Tibial nerve (tissue), 4 donors: Measurements from ENCODE around the gene PXDC1. TPM values are rescaled to one million over a fixed set of nuclear protein-coding genes. Genes with fewer than 3 reads are reported as not detected.

Source experiments
- DNase-seq, 2 donors: peaks; one replicate each; pipeline ENCODE4 v3.0.0-alpha.2; 2019; ENCODE audit warnings: low spot score in 2 of 2
- H3K27ac ChIP-seq, 4 donors: fragments of 200-600 bp; sonication (generic) in 3 of 4; one replicate each; pipeline ENCODE4 v1.5.1; 2017 to 2019; ENCODE audit warnings: mild to moderate bottlenecking in 1 of 4
- H3K27me3 ChIP-seq, 2 donors: fragments of 200-600 bp; sonication (generic) in 1 of 2; one replicate each; pipeline versions ENCODE4 v1.5.1 to v1.6.0; 2017 to 2019
- H3K36me3 ChIP-seq, 3 donors: fragments of 200-600 bp; sonication (generic); one replicate each; pipeline ENCODE4 v1.5.1; 2018 to 2019
- H3K4me1 ChIP-seq, 4 donors: fragments of 200-600 bp; sonication (generic) in 3 of 4; one replicate each; pipeline ENCODE4 v1.5.1; 2017 to 2019
- H3K4me3 ChIP-seq, 4 donors: fragments of 200-600 bp; sonication (generic) in 3 of 4; one replicate each; pipeline ENCODE4 v1.5.1; 2017 to 2019; ENCODE audit warnings: mild to moderate bottlenecking in 1 of 4, moderate library complexity in 1 of 4
- H3K9me3 ChIP-seq, 4 donors: fragments of 200-600 bp; sonication (generic) in 3 of 4; one replicate each; pipeline ENCODE4 v1.5.1; 2017 to 2019
- CTCF ChIP-seq, 5 experiments: fragments of 200-600 bp in 3 of 5; fragments of 450-650 bp in 2 of 5; sonication (generic) in 3 of 5; IDR thresholded peaks; one replicate each; pipeline ENCODE4 v1.5.1; 2016 to 2019; ENCODE audit warnings: antibody characterized with exemption in 5 of 5, mild to moderate bottlenecking in 3 of 5, moderate library complexity in 2 of 5
- EP300 ChIP-seq, 2 donors: sonication (generic); formaldehyde crosslinking; IDR thresholded peaks; one replicate each; pipeline ENCODE4 v1.6.1; 2017; ENCODE audit warnings: antibody characterized with exemption in 2 of 2, mild to moderate bottlenecking in 1 of 2
- POLR2A ChIP-seq, 2 donors: fragments of 450-650 bp; IDR thresholded peaks; one replicate each; pipeline ENCODE4 v1.6.1; 2017; ENCODE audit warnings: antibody characterized with exemption in 2 of 2, mild to moderate bottlenecking in 2 of 2, moderate library complexity in 2 of 2
- WGBS, 2 donors: methylation state at CpG; one replicate each; pipeline ENCODE4 v1.1.5; 2018; 5-methylcytosine and 5-hydroxymethylcytosine counted together
- total RNA-seq, 4 donors: library from RNA; depleted of rRNA; stranded (reverse); fragments of >200 nt; gene quantifications; one replicate each; pipeline ENCODE4 v1.1.0, GENCODE V29; 2016

Gene PXDC1
- total RNA-seq, 4 donors from 2014 or later = 93.6 to 174 (median 113) TPM

- no peaks in the 10 kb centered on the region for H3K27me3 ChIP-seq
- no peaks in the 10 kb centered on the region for H3K9me3 ChIP-seq
- no peak overlapping the region for H3K4me3 ChIP-seq
- no peaks in the 10 kb centered on the region for H3K36me3 ChIP-seq
- DNase-seq = no peak
- no peaks in the 10 kb centered on the region for H3K4me1 ChIP-seq
- peak overlapping the region in 2 of 4 donors; percentile 18 to 76 for H3K27ac ChIP-seq
- 89 to 90% methylated on average over 12 of the region's 12 CpGs for WGBS, 2 donors
- TF ChIP-seq POLR2A (IDR thresholded peaks at IDR 0.05) = no peak
- TF ChIP-seq CTCF (IDR thresholded peaks at IDR 0.05) = no peak
- no peak for TF ChIP-seq EP300 (IDR thresholded peaks at IDR 0.05)
Observed at GRCh38 chr6:3789896-3790558, 38.5 kb upstream of the PXDC1 start.

GRCh38 chr6:3789018-3789895, 37.7 kb upstream of the PXDC1 start:
- TF ChIP-seq POLR2A (IDR thresholded peaks at IDR 0.05) (no peak), EP300 (IDR thresholded peaks at IDR 0.05) (peak in 1 of 2 donors; percentile 46)
- Histone ChIP-seq H3K4me3 (no peak overlapping the region), H3K27ac (peak overlapping the region in 3 of 4 donors; percentile 18 to 76 (median 55)), H3K4me1 (no peaks in the 10 kb centered on the region), H3K27me3 (no peaks in the 10 kb centered on the region), H3K9me3 (no peaks in the 10 kb centered on the region), H3K36me3 (no peaks in the 10 kb centered on the region)
- WGBS, 2 donors = 86 to 90% methylated on average over 13 of the region's 13 CpGs
- DNase-seq = no peak

GRCh38 chr6:3788408-3789017, 37.0 kb upstream of the PXDC1 start:
- DNase-seq = no peak
- TF ChIP-seq EP300 (IDR thresholded peaks at IDR 0.05) = peak in 1 of 2 donors; percentile 22
- no peak for TF ChIP-seq CTCF (IDR thresholded peaks at IDR 0.05)
- H3K27ac ChIP-seq = peak overlapping the region in 2 of 4 donors; percentile 55 to 76
- no peaks in the 10 kb centered on the region for H3K36me3 ChIP-seq
- no peaks in the 10 kb centered on the region for H3K4me1 ChIP-seq
- H3K9me3 ChIP-seq = no peaks in the 10 kb centered on the region
- H3K4me3 ChIP-seq = no peak overlapping the region
- H3K27me3 ChIP-seq = no peaks in the 10 kb centered on the region
- whole genome bisulfite sequencing, 2 donors = 80 to 81% methylated on average over 8 to 12 of the region's 12 CpGs

- Histone ChIP-seq H3K9me3 (no peaks in the 10 kb centered on the region), H3K4me3 (no peak overlapping the region), H3K4me1 (no peaks in the 10 kb centered on the region), H3K27me3 (no peaks in the 10 kb centered on the region), H3K36me3 (no peaks in the 10 kb centered on the region), H3K27ac (no peak overlapping the region)
- no peak for TF ChIP-seq CTCF (IDR thresholded peaks at IDR 0.05)
- TF ChIP-seq EP300 (IDR thresholded peaks at IDR 0.05) = no peak
- TF ChIP-seq POLR2A (IDR thresholded peaks at IDR 0.05) = no peak
- no peak for DNase-seq
- WGBS, 2 donors = 90% methylated on average over 4 of the region's 4 CpGs
Observed at GRCh38 chr6:3786141-3786540, 34.6 kb upstream of the PXDC1 start.

GRCh38 chr6:3785745-3786098, 34.2 kb upstream of the PXDC1 start:
- Histone ChIP-seq H3K9me3 (no peaks in the 10 kb centered on the region), H3K27ac (no peak overlapping the region), H3K36me3 (no peaks in the 10 kb centered on the region), H3K27me3 (no peaks in the 10 kb centered on the region), H3K4me1 (no peaks in the 10 kb centered on the region), H3K4me3 (no peak overlapping the region)
- TF ChIP-seq EP300 (IDR thresholded peaks at IDR 0.05) (no peak), CTCF (IDR thresholded peaks at IDR 0.05) (no peak), POLR2A (IDR thresholded peaks at IDR 0.05) (no peak)
- DNase-seq = no peak
- WGBS, 2 donors = 69 to 81% methylated on average over 5 of the region's 5 CpGs
